Measurements from ENCODE around the gene CBFA2T2. TPM values are rescaled to one million over a fixed set of nuclear protein-coding genes. Genes with fewer than 3 reads are reported as not detected.

Gene CBFA2T2
- total RNA-seq, 2 experiments from 2014 or later = 17.9 to 18.6 TPM

DNA sequence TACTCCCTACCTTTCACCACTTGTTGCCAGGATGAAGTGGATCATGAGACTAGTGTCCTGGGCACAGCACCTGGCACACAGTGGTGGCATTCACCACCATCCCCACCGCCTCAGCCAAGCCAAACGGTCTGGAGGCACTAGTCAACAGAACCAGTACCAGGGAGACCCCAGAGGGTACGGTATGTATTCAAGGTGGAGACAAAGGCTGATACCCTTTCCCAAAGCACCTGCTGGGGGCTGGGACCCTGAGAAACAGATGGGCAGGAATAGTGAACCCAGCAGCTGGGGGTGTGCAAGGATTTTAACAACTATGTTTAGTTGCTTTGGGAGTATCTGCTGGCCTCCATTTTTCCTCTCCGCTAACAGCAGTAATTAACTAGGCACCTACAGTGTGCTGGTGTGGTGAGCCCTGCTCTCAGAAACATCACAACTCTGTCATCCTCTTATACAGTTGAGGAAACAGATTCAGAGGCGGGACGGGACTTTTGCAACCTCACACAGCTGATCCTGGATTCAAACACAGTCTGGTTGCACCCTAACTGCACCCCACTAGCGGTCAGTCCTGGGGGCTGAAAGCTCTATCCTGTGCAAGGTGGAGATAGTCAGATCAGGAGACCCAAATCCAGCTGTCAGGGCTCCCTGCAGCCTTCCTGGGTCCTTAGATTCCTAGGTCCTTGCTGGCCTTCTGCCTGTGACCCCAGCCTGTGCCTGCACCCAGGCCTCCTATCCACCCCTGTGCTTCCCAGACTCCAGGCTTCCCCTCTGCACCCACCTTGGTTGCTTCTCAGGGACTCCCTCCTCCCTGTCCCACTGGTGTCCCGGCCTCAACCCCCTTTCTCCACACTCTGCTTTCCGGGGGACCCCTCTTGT, 47.5 kb upstream of the CBFA2T2 start:
- Mint-ChIP-seq H3K4me1 (ENCODE audit: low read depth) (peaks cover 22% of the 10 kb centered on the region), H3K9me3 (no peaks in the 10 kb centered on the region), H3K4me3 (peak overlapping the region; percentile 86), H3K27ac (peak overlapping the region; percentile 64), H3K36me3 (ENCODE audit: low read depth) (no peaks in the 10 kb centered on the region), H3K27me3 (no peaks in the 10 kb centered on the region)
- ChIA-PET CTCF (no interaction called here), POLR2A (interaction anchor here (0.8 to 3.1 kb wide), 11 partner anchors 41 to 278 kb away, joined by 3 to 32 read pairs (median 8); partner anchors contain the start of genes ACTL10, C20orf144, CBFA2T2 and CDK5RAP1)
- TF ChIP-seq, protein P1, sequence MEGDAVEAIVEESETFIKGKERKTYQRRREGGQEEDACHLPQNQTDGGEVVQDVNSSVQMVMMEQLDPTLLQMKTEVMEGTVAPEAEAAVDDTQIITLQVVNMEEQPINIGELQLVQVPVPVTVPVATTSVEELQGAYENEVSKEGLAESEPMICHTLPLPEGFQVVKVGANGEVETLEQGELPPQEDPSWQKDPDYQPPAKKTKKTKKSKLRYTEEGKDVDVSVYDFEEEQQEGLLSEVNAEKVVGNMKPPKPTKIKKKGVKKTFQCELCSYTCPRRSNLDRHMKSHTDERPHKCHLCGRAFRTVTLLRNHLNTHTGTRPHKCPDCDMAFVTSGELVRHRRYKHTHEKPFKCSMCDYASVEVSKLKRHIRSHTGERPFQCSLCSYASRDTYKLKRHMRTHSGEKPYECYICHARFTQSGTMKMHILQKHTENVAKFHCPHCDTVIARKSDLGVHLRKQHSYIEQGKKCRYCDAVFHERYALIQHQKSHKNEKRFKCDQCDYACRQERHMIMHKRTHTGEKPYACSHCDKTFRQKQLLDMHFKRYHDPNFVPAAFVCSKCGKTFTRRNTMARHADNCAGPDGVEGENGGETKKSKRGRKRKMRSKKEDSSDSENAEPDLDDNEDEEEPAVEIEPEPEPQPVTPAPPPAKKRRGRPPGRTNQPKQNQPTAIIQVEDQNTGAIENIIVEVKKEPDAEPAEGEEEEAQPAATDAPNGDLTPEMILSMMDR (IDR thresholded peaks at IDR 0.05) = no peak
- Histone ChIP-seq H3K36me3 (ENCODE audit: insufficient read depth, low read length) (no peaks in the 10 kb centered on the region), H3K4me1 (ENCODE audit: insufficient read depth, low read length) (peaks cover 25% of the 10 kb centered on the region), H3K9me3 (ENCODE audit: control insufficient read depth in 1 of 2, insufficient read depth in 1 of 2, low read length in 2 of 2) (no peaks in the 10 kb centered on the region), H3K4me3 (ENCODE audit: low read length) (peak overlapping the region; percentile 90), H3K27ac (ENCODE audit: low read depth in 1 of 2, low read length in 2 of 2) (no peak overlapping the region), H3K27me3 (ENCODE audit: control insufficient read depth in 1 of 2, insufficient read depth in 2 of 2, low read length in 2 of 2) (no peaks in the 10 kb centered on the region)
- DNase-seq = peak in 3 of 14 experiments; percentile 29 to 37 (median 33)
- no peak for ATAC-seq (ENCODE audit: poor library complexity)
- intact Hi-C loops (cut with DNase I, micrococcal nuclease) = loop anchor here in 1 of 2 experiments (1.0 to 5.0 kb wide), 6 partner anchors 41 to 670 kb away; partner anchors contain the start of genes C20orf144, CBFA2T2, CDK5RAP1 and CHMP4B

DNA sequence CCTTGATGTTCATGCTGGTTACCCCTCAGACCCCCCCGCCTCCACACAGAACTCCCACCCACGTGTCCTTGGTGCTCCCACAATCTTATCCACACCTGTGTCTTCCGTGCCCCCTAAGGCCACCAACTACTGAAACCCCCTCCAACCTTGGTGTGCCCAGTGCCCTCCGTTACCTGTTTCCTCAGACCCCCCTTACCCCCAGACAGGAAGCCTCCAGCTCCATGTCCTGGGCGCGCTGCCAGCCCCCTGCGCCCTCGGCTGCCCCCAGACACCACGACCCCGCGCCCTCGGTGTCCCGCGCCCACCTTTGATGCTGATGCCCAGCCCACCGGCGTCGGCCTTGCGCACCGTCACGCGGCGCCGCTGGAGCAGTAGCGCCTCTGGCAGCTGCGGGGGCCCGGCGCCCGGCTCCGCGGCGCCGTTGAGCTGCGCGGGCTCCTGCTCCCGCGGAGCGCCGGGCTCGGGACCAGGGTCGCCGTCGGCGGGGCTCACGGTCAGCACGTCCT, 46.8 kb upstream of the CBFA2T2 start:
- Mint-ChIP-seq H3K4me1 (ENCODE audit: low read depth) (peaks cover 22% of the 10 kb centered on the region), H3K36me3 (ENCODE audit: low read depth) (no peaks in the 10 kb centered on the region), H3K27me3 (no peaks in the 10 kb centered on the region), H3K4me3 (peak overlapping the region; percentile 86), H3K27ac (peak overlapping the region; percentile 64), H3K9me3 (no peaks in the 10 kb centered on the region)
- Histone ChIP-seq H3K4me1 (ENCODE audit: insufficient read depth, low read length) (peaks cover 25% of the 10 kb centered on the region), H3K27me3 (ENCODE audit: control insufficient read depth in 1 of 2, insufficient read depth in 2 of 2, low read length in 2 of 2) (no peaks in the 10 kb centered on the region), H3K27ac (ENCODE audit: low read depth in 1 of 2, low read length in 2 of 2) (no peak overlapping the region), H3K9me3 (ENCODE audit: control insufficient read depth in 1 of 2, insufficient read depth in 1 of 2, low read length in 2 of 2) (no peaks in the 10 kb centered on the region), H3K36me3 (ENCODE audit: insufficient read depth, low read length) (no peaks in the 10 kb centered on the region), H3K4me3 (ENCODE audit: low read length) (peak overlapping the region; percentile 90)
- ChIA-PET CTCF (interaction anchor here (0.8 to 1.7 kb wide), 3 partner anchors 42 to 289 kb away, joined by 3 to 7 read pairs (median 3); partner anchors contain the start of gene CDK5RAP1), POLR2A (interaction anchor here (0.6 to 3.1 kb wide), 18 partner anchors 10 to 669 kb away, joined by 3 to 32 read pairs (median 6); partner anchors contain the start of genes ACTL10, C20orf144, CBFA2T2 and CDK5RAP1)
- DNase-seq (peak in 9 of 14 experiments; percentile 2 to 42 (median 7)), ATAC-seq (ENCODE audit: poor library complexity) (peak; percentile 10)
- intact Hi-C loops (cut with DNase I, micrococcal nuclease) = loop anchor here in 1 of 2 experiments (1.0 to 5.0 kb wide), 6 partner anchors 42 to 669 kb away; partner anchors contain the start of genes C20orf144, CBFA2T2, CDK5RAP1 and CHMP4B
- TF ChIP-seq, protein P1 (IDR thresholded peaks at IDR 0.05) = no peak

Measured in CD4-positive, alpha-beta T cell (primary cell).